Stimulated activated CD4-positive, alpha-beta T cell treated with anti-CD3 and anti-CD28 coated beads, Interleukin-15, amount 100 ng/mL, for 48 hours (primary cell): ENCODE data around the gene SYNE1.
"Not testable (repeated sequence)": the region's sequence is repeated elsewhere in the genome, so short reads cannot be mapped to it uniquely, and the experiment has no call there.

ENCODE experiments used
- DNase-seq, 2 donors: peaks; one replicate each; pipeline ENCODE4 v3.0.0-alpha.2; 2020; ENCODE audit warnings: low read depth in 2 of 2

SYNE1 gene

GRCh38 chr6:152491501-152491900, 145.7 kb downstream of the SYNE1 start:
- not testable (repeated sequence) for DNase-seq

GRCh38 chr6:152490971-152491378, 146.2 kb downstream of the SYNE1 start:
- not testable (repeated sequence) for DNase-seq

DNA sequence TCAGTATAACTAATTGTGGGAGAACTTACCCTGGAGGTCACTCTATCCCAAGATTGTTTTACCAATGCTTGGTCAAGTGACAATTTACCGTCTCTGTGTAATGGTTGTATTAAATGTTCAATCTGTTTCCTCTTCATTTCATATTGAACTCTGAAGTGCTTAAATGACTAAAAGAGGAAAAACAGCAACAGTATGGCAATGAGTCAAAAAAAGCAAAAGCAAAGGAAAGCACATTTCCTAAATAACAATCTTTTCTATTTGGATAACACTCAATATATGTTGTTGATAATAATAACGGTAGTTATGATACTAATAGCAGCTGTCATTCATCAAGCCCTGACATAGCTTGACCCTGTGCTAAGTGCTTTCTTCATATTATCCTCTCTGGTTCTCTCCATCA, 152.4 kb downstream of the SYNE1 start:
- no peak for DNase-seq

GRCh38 chr6:152482289-152482688, 154.9 kb downstream of the SYNE1 start:
- no peak for DNase-seq

DNA sequence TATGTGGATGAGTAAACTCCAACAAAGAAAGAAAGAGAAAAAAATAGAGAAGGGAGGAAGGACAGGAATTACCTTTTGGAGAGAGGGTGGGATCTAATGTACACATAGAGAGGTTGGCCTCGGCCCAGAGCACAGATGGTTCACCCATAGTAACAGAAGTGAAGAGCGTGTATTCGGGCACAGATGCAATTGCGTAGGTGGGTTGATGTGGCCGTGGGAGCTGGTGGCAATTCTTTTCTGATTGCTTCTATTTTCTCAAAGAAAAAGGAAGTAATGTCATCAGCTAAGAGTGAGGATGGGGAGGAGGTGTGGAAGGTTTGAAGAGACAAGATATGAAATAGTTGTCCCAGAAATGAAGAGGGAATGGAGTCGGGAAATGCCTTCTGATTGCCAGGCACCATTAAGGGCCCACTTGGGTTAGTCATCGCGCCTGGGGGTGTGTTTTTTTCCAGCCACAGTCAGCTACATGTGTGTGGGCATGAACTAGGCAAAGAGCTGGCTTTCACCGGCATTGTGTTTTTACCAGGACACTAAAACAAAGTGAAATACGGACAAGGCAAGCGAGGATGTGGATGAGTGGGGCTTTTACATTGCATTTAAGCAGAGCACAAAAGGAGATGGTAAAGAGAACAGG, 158.7 kb downstream of the SYNE1 start:
- no peak for DNase-seq

GRCh38 chr6:152474354-152474753, 162.8 kb downstream of the SYNE1 start:
- no peak for DNase-seq

DNA sequence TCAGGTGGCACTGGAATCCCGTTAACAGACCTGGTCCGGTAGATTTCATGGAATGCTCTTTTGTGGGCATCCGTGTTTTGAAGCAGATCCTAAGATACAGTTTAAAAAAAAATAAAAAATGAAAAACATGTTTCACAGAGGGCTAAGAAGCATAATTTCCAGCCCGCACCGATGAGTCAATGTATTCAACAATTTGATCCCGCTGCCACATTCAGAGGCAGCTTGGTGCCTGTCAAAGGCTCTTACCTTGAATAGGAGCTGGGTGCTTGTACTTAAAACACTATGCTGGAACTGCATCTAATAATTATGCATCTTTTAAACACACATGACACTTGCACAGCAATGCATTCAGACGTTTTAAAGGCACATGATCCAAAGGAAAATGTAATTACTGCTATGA, 164.8 kb downstream of the SYNE1 start:
- DNase-seq: no peak

DNA sequence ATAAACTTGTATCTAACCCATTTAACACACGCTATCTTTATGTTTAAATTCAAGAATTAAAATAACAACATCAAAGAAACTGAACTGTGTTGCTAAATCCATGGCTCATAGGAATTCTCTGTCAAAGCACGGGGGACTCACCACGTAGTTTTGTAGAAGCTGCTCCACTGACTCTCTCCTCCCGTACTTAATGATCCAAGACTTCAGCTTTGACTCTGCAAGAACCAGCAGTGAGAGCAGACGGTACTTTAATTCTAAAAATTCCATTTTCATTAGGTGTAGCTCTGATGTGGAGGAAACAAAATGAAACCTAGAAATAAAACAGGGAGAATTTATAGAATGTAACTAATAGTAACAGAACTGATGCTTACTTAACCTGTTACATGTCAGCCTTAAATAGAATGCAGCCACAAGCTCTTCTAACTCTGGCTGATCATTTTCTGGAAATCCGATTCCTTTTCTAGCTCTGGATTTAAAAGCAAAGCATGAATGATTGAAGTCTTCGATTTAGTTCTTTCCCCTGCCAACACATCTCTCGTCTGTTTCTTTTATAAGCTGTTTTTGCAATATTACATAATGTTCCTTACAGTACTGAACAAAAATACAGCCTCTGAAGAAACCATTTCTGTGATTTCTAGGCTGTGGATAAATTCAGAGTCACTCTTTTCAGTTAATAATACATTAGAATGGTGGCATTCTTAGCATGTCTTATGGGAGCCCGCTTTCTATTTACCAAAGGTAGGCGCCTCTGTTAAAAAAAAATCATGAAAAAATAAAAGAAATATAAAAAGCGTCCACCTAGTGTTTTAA, 165.5 kb downstream of the SYNE1 start:
- DNase-seq: no peak

DNA sequence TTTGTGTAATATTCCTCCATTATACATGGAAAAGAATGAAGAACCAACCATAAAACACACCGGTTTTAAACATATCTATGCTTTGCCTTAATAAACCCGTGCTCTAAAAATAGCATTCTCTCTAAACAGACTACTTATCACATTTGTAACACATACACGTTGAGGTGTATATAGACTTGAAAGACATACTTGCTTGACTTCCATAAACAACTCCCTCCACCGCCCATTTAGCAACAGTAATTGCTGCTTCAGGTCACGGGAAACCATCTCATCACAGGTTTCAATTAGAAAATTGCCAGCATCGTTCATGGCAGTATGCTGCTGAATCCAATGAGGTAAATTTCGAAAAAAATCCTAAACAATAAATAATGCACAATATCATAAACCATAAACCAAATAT, 174.0 kb downstream of the SYNE1 start:
- DNase-seq: no peak

DNA sequence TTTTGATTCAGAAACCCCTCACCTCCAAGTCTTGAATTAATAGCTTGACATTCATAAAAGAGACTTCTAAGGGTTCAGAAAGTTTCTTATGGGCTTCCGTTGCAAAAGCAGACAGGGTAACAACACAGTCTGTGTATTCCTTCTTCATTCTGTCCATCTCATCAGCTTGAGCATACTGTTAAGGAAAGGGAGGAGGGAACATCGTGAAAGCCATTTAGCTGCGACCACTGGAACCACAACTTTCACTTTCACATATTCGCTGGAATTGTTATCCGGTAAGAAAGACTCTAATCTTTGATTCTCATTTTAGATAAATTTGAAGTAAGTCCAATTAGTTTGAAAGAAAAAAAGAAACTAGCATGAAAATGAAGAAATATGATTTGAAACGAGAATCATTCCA, 174.4 kb downstream of the SYNE1 start:
- no peak for DNase-seq

DNA sequence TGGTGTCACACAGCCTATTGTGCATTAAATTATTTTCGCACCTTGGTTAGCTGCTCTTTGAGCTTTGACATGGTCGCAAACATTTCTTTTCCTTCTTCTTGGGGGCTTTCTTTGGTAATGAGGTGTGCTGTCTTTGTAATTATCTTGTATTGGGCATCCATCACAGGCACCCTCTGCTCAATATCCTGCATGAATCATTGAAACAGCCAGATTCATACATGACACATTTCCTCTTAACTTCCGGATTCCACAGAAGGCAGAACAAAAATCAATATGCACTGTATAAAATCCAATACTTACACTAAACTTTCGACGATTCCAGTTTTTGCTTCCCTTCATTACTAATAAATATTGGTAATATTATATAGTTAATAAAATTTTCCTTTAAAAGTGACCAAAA, 175.6 kb downstream of the SYNE1 start:
- no peak for DNase-seq

DNA sequence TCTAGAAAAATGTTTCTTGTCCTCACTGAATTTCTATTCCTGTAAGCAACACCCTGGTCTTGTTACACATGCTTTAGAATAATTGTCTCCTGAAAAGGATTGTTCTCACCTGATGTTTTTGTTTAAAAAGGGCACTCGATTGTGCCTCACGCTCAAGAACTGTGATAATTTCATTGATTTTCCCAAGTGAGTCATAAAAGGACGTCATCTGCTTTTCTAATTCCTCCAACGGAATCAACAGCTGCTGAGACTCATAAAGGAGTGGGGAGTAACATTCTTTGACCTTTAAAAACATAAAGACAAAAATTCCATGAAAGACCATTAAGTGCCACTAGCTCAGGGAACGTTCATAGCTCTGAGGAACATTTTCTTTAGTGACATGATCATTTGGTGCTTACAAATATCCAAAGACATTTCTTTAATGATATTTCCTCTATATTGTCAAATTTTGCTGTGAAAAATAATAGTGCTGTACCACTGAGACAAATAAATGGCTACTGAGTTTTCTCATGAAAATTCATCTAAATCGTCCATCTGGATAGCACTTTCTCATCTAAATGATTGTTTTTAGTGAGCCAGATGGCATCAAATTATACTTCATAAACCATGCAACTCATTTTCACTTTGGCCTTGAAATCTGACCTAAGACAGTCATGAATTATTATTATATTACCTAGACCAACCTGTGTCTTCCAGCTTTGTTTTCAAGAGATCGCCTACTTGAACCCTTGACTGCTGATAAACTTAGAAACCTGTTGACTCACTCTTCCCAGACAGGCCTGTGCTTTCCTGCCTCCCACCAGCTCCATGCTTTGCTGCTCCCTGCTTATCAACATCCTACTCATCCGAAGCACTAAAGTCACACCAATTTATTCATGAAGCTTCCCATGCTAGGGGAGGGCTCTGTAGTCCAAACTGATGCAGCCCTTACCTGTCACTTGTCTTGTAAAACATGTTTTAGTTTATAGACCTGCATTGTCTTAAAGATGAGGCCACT, 178.2 kb downstream of the SYNE1 start:
- no peak for DNase-seq

DNA sequence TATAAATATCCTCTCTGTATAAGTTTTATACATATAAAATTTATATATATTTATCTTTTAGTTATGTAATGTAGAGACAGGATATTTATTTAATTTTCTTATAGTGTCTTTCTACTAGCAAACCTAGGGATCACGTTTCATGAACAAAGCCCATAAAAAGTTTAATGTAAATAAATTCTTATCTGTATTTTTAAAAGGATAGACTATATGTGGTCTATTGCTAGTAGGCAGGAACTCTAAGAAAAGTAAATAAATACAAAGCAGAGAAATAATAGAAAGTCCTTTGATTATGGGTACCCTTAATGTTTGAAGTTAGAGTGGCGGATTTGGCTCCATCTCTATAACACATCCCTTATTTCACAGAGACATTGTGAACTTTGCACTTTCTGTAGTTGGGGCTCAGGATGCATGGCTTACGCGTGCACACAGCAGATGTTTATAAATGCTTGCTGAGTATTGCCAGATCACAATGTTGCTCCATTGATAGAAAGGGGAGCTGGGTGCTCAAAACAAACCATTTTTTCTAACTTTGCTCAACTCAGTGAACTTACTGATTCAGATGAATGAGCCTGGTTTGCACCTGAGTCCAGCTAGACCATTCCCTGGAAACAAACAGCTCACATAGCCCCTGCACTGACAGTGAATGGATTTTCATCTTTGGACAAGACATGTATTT, 179.1 kb downstream of the SYNE1 start:
- no peak for DNase-seq

DNA sequence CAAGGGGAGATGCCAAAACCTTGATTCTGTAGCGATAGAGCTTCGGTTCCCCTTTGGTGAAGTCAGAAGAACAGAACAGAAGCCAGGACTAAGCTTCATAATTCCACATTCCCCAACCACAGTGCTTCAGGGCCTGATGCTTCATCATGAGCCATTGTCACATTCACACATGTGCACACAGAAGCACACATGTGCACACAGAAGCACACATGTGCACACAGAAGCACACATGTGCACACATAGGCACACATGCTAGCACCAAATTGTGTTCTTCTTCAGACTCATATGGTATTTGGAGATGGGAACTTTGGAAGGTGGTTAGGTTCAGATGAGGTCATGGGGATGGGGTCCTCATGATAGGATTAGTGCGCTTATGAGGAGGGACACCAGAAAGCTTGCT, 183.2 kb downstream of the SYNE1 start:
- no peak for DNase-seq

- DNase-seq: no peak
These were observed 183.7 kb downstream of the SYNE1 start for GRCh38 chr6:152453421-152453820.

- no peak for DNase-seq
These were observed 184.5 kb downstream of the SYNE1 start for GRCh38 chr6:152452639-152453038.

GRCh38 chr6:152450519-152450918, 186.6 kb downstream of the SYNE1 start:
- DNase-seq: no peak

GRCh38 chr6:152441902-152442301, 195.3 kb downstream of the SYNE1 start:
- DNase-seq: no peak

DNA sequence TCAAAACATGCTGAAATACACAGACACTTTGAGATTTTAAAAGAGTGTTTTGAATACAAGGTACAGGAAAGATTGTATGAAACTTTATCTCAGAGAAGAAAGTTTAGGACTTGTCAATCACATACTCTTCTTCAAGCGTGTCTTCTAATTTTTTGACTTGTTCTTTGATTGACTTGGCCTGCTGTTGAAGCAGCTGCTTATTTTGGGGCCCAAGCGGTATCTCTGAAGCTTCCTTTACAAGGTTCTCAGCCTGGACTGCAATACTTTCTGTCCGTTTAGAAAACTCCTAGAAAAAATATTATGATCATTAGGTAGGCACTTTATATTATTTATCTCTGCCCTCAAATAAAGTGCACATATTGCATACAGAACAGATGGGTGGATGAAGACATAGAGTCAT, 201.3 kb downstream of the SYNE1 start:
- no peak for DNase-seq

- no peak for DNase-seq
These were observed 204.4 kb downstream of the SYNE1 start for GRCh38 chr6:152432758-152433157.

DNA sequence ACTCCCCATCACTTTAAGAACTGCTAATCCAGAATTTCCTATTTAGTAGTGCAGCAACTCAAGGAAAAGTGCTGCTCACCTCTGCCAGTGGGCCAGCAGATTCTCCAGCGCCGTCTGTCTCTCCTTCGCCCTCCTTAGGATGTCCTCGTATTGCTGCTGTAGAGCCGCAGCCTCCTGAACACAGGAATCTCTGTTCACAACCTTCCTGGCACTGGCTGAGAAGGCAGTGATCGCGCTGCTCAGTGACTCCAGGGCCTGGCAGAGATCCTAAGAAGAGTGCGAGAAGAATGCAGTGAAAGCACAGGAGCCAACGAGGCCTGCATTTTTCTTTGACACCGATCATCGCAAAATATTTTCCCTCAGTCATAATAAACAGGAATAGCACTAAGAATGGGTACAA, 209.0 kb downstream of the SYNE1 start:
- DNase-seq: no peak

- no peak for DNase-seq
These were observed 210.9 kb downstream of the SYNE1 start for GRCh38 chr6:152426276-152426675.
